Measurements from ENCODE around the gene CLEC17A. TPM values are rescaled to one million over a fixed set of nuclear protein-coding genes. Genes with fewer than 3 reads are reported as not detected.
A peak's percentile ranks its signal among the peaks of the same experiment; 100 is the strongest.

The CLEC17A gene
- total and polyA plus RNA-seq, 2 of the 13 experiments (the other 11 are each of a cell fraction or from before 2014, with no cell fraction given): not detected

- TF ChIP-seq AFF4 (CRISPR knock-in tag; IDR thresholded peaks at IDR 0.05): no peak
- TF ChIP-seq FOXM1 (CRISPR knock-in tag; IDR thresholded peaks at IDR 0.05): no peak
- TF ChIP-seq PHF20 (CRISPR knock-in tag; IDR thresholded peaks at IDR 0.05): peak; percentile 97
- no peak for TF ChIP-seq HMGA1 (CRISPR knock-in tag; conservative IDR thresholded peaks at IDR 0.05)
- no peak for TF ChIP-seq HNRNPK (IDR thresholded peaks at IDR 0.05; ENCODE audit: low read depth, low read length, poor library complexity, severe bottlenecking)
- TF ChIP-seq IRF9 (CRISPR knock-in tag; IDR thresholded peaks at IDR 0.05; ENCODE audit: borderline replicate concordance): no peak
- peak; percentile 63 for TF ChIP-seq UBTF (CRISPR knock-in tag; IDR thresholded peaks at IDR 0.05)
- TF ChIP-seq ZNF83 (CRISPR knock-in tag; IDR thresholded peaks at IDR 0.05; ENCODE audit: borderline replicate concordance): peak; percentile 91; the same call in 1 of the 2 replicates
- peak; percentile 82 for TF ChIP-seq RXRA (CRISPR knock-in tag; IDR thresholded peaks at IDR 0.05)
- no peak for TF ChIP-seq ZNF292 (CRISPR knock-in tag; IDR thresholded peaks at IDR 0.05; ENCODE audit: borderline replicate concordance, low read depth)
- no peak for TF ChIP-seq ZNF34 (CRISPR knock-in tag; IDR thresholded peaks at IDR 0.05; ENCODE audit: borderline replicate concordance)
- peak; percentile 69; the same call in 1 of the 2 replicates for TF ChIP-seq ZNF317 (CRISPR knock-in tag; IDR thresholded peaks at IDR 0.05)
- peak; percentile 62; the same call in 1 of the 2 replicates for TF ChIP-seq ZNF766 (CRISPR knock-in tag; IDR thresholded peaks at IDR 0.05; ENCODE audit: borderline replicate concordance)
- TF ChIP-seq ZNF225 (CRISPR knock-in tag; IDR thresholded peaks at IDR 0.05): peak; percentile 92
- no peak for TF ChIP-seq TBP (CRISPR knock-in tag; IDR thresholded peaks at IDR 0.05)
- TF ChIP-seq SKI (IDR thresholded peaks at IDR 0.05; ENCODE audit: partially characterized antibody): peak; percentile 11
- no peak for TF ChIP-seq ZBTB14 (CRISPR knock-in tag; IDR thresholded peaks at IDR 0.05)
- TF ChIP-seq FLYWCH1 (CRISPR knock-in tag; IDR thresholded peaks at IDR 0.05): no peak
- no peak for TF ChIP-seq ZKSCAN1 (IDR thresholded peaks at IDR 0.05; ENCODE audit: low read length)
Observed at GRCh38 chr19:14571695-14572490, 11.0 kb upstream of the CLEC17A start, which contains the start of gene NDUFB7 (continued).
